NCI-H345 treated with DMSO at 0.1 percent for 48 hours (cell line): Measurements from ENCODE around the gene HOXA13.
A peak's percentile ranks its signal among the peaks of the same experiment; 100 is the strongest.

Source experiments
- DNase-seq: peaks from one replicate; lab custom pipeline; 2025; ENCODE audit not compliant: unreplicated experiment; lab: John Stamatoyannopoulos, UW

The HOXA13 gene

GRCh38 chr7:27159266-27160144 lies 40.4 kb downstream of the HOXA13 start:
- no peak for DNase-seq

- DNase-seq: no peak
Observed at GRCh38 chr7:27158436-27159265, 41.2 kb downstream of the HOXA13 start.

GRCh38 chr7:27157702-27158431 lies 42.0 kb downstream of the HOXA13 start:
- no peak for DNase-seq

- DNase-seq: no peak
Observed at GRCh38 chr7:27156916-27157701, 42.8 kb downstream of the HOXA13 start.

GRCh38 chr7:27156508-27156898 lies 43.4 kb downstream of the HOXA13 start, which contains the start of gene HOXA7:
TSS of gene HOXA7 (minus strand) at chr7:27156675. CDS start at chr7:27156545, 130 bp downstream.
- no peak for DNase-seq

GRCh38 chr7:27155816-27156507 lies 43.9 kb downstream of the HOXA13 start:
- DNase-seq: no peak

GRCh38 chr7:27154901-27155815 lies 44.7 kb downstream of the HOXA13 start:
- no peak for DNase-seq

GRCh38 chr7:27154369-27154768 lies 45.5 kb downstream of the HOXA13 start:
- DNase-seq: no peak

- DNase-seq: no peak
Observed at GRCh38 chr7:27153526-27153925, 46.4 kb downstream of the HOXA13 start.

- no peak for DNase-seq
Observed at GRCh38 chr7:27152816-27153442, 47.0 kb downstream of the HOXA13 start.

- no peak for DNase-seq
Observed at GRCh38 chr7:27151931-27152815, 47.7 kb downstream of the HOXA13 start, which contains the start of gene HOXA3. TSS of gene HOXA3 (minus strand) at chr7:27152583. CDS start at chr7:27110640, 41,943 bp downstream.

- DNase-seq: peak; percentile 61
Observed at GRCh38 chr7:27151341-27151930, 48.5 kb downstream of the HOXA13 start.

GRCh38 chr7:27150568-27151340 lies 49.1 kb downstream of the HOXA13 start:
- peak; percentile 84 for DNase-seq

- DNase-seq: peak; percentile 40
Observed at GRCh38 chr7:27149842-27150567, 49.9 kb downstream of the HOXA13 start.
